ENCODE measurements around the gene HAP1.

Gene HAP1

DNA sequence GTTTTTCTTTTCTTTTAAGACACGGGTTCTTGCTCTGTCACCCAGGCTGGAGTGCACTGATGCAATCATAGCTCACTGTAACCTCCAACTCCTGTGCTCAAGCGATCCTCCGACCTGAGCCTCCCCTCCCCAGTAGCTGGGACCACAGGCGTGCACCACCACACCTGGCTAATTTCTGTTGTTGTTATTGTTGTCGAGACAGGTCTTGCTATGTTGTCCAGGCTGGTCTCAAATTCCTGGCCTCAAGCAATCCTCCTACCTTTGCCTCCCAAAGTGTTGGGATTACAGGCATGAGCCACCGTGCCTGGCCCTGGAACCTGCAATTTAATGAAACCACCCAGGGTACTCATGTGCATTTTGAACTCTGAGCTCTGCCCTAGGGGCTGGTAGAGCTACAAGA lies 27.9 kb upstream of the HAP1 start:
- no peak for DNase-seq

- DNase-seq: no peak
These were observed 26.4 kb upstream of the HAP1 start for GRCh38 chr17:41760878-41761277.

- no peak for DNase-seq
These were observed 24.2 kb upstream of the HAP1 start for GRCh38 chr17:41758601-41759000.

GRCh38 chr17:41754066-41754465 lies 19.6 kb upstream of the HAP1 start:
- DNase-seq: no peak

GRCh38 chr17:41751288-41751687 lies 16.8 kb upstream of the HAP1 start:
- DNase-seq: no peak

DNA sequence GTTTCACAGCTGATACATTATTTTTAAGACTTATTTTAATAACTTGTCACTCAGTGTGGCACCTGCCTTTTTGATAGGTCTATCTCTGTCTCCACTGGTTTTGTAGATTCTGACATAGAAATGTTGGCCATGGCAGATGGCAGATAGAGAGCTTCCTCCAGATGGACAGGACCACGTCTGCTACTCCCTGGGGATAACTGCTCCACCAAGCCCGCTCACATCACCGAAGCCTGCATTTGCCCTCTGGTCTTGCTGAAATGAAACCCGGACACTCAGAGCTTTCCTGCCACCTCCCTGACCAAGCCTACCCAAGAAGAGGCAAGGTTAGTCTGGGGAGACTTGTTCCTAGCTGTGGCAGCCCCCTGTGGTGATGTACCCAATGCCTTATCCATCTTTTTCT lies 16.4 kb upstream of the HAP1 start:
- DNase-seq: no peak

DNA sequence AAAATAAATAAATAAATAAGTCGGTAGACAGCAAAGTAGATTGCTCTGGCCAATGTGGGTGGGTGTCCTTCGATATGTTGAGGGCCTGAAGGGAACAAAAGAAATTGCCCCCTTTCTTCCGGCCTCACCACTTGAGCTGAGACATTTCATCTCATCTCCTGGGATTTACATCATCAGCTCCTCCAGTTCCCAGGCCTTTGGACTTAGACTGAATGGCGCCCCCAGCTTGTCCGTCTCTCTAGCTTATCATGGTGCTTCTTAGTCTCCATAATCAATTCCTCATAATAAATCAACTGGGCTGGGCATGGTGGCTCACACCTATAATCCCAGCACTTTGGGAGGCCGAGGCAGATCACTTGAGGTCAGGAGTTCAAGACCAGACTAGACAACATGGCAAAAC lies 13.8 kb upstream of the HAP1 start:
- DNase-seq: no peak

DNA sequence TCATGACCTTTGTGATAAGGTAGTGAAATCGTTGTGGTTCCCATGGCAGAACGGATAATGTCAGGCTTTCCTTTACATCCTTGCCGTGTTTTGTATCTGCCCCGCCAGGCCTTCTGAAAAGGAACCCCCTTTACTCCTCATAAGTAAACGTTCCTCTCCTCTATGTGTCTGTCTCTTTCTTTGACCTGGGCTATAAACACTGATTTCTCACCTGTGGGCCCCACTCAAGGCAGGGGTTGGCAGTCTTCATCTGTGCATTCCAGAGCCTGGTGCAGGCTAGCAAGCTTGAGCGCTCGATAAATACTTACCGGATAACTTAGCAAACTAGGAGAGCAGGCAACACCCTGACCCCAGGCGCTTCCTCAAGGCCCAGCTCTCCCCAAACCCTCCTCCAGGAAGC lies 7.3 kb upstream of the HAP1 start:
- DNase-seq: no peak

DNA sequence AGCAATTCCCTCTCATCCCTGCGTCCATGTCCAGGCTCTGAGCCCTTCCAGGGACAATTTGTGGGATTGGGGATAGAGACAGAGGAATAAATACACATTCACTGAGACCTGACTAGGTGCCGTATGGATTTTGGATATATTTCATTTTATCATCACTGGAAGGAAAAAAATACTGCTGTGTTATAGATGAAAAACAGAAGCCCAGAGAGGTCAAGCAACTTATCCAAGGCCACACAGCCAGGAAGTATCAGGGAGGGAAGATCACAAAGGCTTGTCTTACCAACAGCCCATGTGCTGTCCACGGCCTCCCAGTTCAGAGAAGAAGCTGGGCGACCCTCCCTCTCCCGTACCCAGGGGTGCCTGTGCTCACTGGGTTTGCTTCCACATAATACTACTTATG lies 6.1 kb upstream of the HAP1 start:
- no peak for DNase-seq

- DNase-seq: no peak
These were observed 5.4 kb upstream of the HAP1 start for GRCh38 chr17:41739661-41740352.

DNA sequence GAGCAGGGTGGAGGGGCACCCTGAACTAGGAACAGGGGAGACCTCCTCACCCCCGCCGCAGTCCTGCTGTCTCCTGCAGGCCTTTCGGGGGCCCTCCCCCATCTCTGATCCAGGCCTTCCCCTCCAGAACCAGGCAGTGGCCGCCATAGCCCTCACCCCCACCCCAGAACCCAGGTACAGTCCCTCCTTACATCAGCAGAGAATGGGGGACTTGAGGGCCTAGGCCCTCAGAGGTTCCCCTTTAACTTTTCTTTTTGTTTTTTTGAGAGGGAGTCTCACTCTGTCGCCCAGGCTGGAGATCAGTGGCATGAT lies 4.3 kb upstream of the HAP1 start:
- no peak for DNase-seq

GRCh38 chr17:41738077-41738800 lies 3.8 kb upstream of the HAP1 start:
- peak; percentile 68 for DNase-seq

GRCh38 chr17:41737680-41738023 lies 3.2 kb upstream of the HAP1 start:
- DNase-seq: no peak

DNA sequence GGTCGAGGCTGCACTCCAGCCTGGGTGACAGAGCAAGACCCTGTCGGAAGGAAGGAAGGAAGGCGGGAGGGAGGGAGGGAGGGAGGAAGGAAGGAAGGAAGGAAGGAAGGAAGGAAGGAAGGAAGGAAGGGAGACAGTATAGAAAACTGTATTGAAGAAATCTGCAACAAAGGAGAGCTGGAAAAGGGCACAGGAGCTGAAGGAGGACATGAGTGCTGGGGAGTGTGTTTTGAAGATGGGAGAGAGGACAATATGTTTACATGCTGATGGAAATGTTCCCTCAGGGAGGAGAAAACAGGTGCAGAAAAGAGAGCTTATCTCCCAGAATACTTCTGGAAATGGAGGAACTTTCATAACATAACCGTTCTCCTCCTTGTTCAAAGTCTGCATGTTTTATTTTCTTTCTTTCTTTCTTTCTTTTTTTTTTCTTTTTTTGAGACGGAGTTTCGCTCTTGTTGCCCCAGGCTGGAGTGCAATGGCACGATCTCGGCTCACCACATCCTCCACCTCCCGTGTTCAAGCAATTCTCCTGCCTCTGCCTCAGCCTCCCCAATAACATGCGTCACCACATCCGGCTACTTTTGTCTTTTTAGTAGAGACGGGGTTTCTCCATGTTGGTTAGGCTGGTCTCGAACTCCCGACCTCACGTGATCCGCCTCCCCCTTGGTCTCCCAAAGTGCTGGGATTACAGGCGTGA lies 2.7 kb upstream of the HAP1 start:
- DNase-seq: no peak

DNA sequence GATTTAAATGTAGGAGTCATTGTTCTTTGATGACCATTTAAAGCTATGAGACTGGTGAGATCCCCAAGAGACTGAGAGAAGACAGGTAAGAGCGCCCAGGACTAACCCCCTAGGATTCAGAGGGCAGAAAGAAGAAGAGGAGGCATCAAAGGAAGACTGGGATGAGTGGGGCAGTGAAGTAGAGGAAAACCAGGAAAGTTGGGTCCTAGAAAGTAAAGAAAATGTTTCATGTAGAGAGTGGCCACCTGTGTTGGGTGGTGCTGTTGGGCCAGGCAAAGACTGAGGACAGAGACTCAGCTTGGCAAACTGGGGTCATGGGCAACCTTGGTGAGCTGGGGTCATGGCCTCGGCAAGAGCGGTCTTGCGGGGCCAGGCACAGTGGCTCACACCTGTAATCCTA lies 1.3 kb upstream of the HAP1 start:
- no peak for DNase-seq

GRCh38 chr17:41734949-41735313 lies 488 bp upstream of the HAP1 start:
- no peak for DNase-seq

DNA sequence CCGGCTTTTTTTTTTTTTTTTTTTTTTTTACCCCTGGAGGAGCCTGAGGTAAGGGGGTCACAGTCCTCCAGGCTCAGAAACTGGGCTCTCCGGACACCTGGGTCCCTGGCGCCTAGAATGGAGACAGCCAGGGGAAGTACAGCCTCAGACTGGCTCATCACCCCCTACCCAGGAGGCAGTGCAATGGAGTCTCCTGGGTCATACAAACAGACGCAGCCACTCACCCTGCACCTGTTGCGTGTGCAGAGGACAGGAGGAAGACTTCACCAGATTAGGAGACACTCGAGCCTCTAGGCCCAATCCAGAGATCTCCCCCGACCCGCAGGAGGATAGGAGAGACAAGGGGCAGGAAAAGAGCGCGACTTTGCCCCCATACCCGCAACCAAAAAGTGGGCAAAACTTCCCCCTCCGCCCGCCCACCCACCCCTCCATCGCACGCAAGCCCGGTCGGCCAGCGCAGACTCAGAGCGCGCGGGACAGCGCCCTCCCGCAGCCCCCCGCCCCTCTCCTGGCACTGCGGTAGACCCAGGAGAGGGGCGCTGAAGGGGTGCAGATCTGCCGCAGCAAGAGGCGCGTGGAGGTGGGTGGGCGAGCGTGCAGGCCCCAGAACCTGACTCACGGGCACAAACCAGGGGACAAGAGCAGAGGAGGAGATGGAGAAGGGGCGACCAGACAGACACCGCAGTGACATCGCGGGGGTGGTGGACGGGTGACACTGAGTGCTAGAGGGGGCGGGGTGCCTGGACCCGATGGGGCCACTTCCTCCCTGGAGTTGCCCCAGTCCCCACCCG lies 900 bp downstream of the HAP1 start:
- DNase-seq: no peak

DNA sequence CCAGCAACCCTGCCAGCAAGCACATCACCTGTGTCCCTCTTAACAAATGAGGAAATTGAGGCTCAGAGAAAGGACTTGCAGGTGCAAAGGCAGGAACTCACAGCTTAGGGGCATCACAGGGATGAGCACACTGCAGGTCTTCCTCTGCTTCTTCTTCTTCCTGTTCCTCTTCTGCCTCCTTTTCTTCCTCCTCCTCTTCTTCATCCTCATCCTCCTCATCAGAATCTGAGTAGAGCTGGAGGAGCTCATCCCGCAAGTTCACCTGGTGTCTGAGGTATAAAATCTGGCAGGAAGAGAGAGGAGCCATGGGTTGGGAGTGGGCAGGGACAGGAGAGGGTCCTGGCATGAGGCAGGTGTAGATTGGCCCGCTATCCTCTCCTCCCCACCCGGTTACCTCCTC lies 2.6 kb downstream of the HAP1 start:
- no peak for DNase-seq

DNA sequence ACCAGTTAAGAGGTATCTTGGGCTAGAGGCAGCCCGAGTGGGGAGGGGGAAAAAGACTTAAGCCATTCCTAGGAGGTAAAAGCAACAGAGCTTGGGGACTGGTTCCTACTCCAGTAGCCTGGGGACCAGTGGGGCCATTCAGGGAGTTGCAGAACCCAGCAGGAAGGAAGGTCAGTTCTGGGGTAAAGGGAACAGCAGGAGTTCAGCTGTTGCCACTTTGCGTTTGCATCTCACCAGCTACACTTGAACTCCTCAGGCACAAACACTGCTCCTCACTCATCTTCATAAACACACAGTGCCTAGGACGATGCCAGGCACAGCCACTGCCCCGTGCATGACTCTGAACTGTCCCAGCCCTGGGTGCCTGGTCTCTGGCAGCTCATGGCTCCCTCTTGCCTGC lies 4.0 kb downstream of the HAP1 start:
- DNase-seq: no peak

- DNase-seq: no peak
These were observed 6.4 kb downstream of the HAP1 start for GRCh38 chr17:41728056-41728455.

DNA sequence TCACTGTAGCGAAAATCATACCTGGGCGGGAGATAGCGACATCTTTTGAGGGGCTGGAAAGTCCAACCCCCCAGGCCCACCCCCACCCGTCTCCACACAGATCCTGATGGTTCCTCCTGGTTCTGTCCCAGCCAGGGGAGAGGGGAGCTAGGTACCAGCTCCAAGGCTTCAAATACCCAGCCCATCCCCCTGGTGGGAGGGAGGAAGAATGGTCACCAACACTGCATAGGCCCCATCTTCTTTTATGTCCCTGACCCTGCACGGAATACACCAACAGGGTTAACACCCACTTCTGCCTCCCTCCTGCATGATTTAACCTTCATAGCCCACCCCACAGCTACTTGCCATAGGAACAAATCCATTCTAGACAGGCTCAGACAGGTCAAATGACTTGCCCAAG lies 9.3 kb downstream of the HAP1 start:
- no peak for DNase-seq

GRCh38 chr17:41724476-41725050 lies 9.9 kb downstream of the HAP1 start:
- DNase-seq: no peak

- no peak for DNase-seq
These were observed 10.5 kb downstream of the HAP1 start for GRCh38 chr17:41723801-41724475.
